Gastroesophageal sphincter (tissue), 4 donors: ENCODE results near the gene BNIP2. TPM values are rescaled to one million over a fixed set of nuclear protein-coding genes. Genes with fewer than 3 reads are reported as not detected.

Source experiments
- ATAC-seq: fragments of 150-250 bp; one replicate; pipeline ENCODE4 v1.9.1; 2016; ENCODE audit warnings: mild to moderate bottlenecking, moderate library complexity
- H3K27ac ChIP-seq, 4 donors: fragments of 200-600 bp; sonication (generic) in 3 of 4; 1 replicate in 3 of 4; 2 replicates in 1 of 4; pipeline ENCODE4 v1.5.1; 2016 to 2019
- H3K27me3 ChIP-seq: fragments of 200-600 bp; sonication (generic); one replicate; pipeline ENCODE4 v1.5.1; 2019
- H3K36me3 ChIP-seq, 2 donors: fragments of 200-600 bp; sonication (generic); one replicate each; pipeline ENCODE4 v1.5.1; 2019; ENCODE audit warnings: control low read depth in 1 of 2
- H3K4me1 ChIP-seq, 3 donors: fragments of 200-600 bp; sonication (generic); 1 replicate in 2 of 3; 2 replicates in 1 of 3; pipeline ENCODE4 v1.5.1; 2016 to 2019; ENCODE audit warnings: control low read depth in 2 of 3
- H3K4me3 ChIP-seq, 2 donors: fragments of 200-600 bp; sonication (generic); one replicate each; pipeline ENCODE4 v1.5.1; 2019; ENCODE audit warnings: mild to moderate bottlenecking in 1 of 2, moderate library complexity in 1 of 2
- H3K9me3 ChIP-seq, 3 donors: fragments of 200-600 bp; sonication (generic); one replicate each; pipeline ENCODE4 v1.5.1; 2017 to 2019; ENCODE audit warnings: control low read depth in 2 of 3
- CTCF ChIP-seq, 4 experiments: fragments of 200-600 bp in 2 of 4; fragments of 450-650 bp in 2 of 4; sonication (generic) in 1 of 4; IDR thresholded peaks; one replicate each; pipeline ENCODE4 v1.5.1; 2017 to 2019; ENCODE audit warnings: antibody characterized with exemption in 4 of 4, mild to moderate bottlenecking in 2 of 4, moderate library complexity in 2 of 4
- EP300 ChIP-seq: sonication (generic); formaldehyde crosslinking; IDR thresholded peaks from one replicate; pipeline ENCODE4 v1.6.1; 2017; ENCODE audit warnings: antibody characterized with exemption, mild to moderate bottlenecking
- POLR2A ChIP-seq, 2 donors: fragments of 450-650 bp; IDR thresholded peaks; one replicate each; pipeline ENCODE4 v1.6.1; 2017; ENCODE audit warnings: antibody characterized with exemption in 2 of 2, mild to moderate bottlenecking in 2 of 2, moderate library complexity in 1 of 2
- POLR2AphosphoS5 ChIP-seq: sonication (generic); formaldehyde crosslinking; IDR thresholded peaks from one replicate; pipeline ENCODE4 v1.6.1; 2017; ENCODE audit warnings: antibody characterized with exemption
- WGBS, 2 donors: methylation state at CpG; one replicate each; pipeline ENCODE4 v1.1.5; 2018; ENCODE audit warnings: low coverage in 1 of 2; 5-methylcytosine and 5-hydroxymethylcytosine counted together
- total RNA-seq, 4 donors: library from RNA; depleted of rRNA; stranded (reverse); fragments of >200 nt; gene quantifications; one replicate each; pipeline ENCODE4 v1.1.0, GENCODE V29; 2016

The BNIP2 gene
- 100 to 1,000 TPM; 172 to 218 (median 190) TPM for total RNA-seq

- Histone ChIP-seq H3K36me3 (peaks cover 0 to 11% of the 10 kb centered on the region in 2 donors), H3K9me3 (no peaks in the 10 kb centered on the region), H3K27ac (peak within 1 kb of the TSS; percentile 93 to 99 (median 98)), H3K4me1 (peaks cover 5 to 57% (median 8%) of the 10 kb centered on the region in 3 donors), H3K4me3 (peak within 1 kb of the TSS; percentile 75 to 96), H3K27me3 (no peaks in the 10 kb centered on the region)
- ATAC-seq, result peak; percentile 98
- 0% methylated on average over 2 to 10 of the region's 78 CpGs for WGBS, 2 donors
- peak; percentile 94 for TF ChIP-seq POLR2AphosphoS5
- TF ChIP-seq CTCF (IDR thresholded peaks at IDR 0.05), result peak in 1 of 4 experiments; percentile 5
- TF ChIP-seq POLR2A (IDR thresholded peaks at IDR 0.05), result peak; percentile 92 to 95
- TF ChIP-seq EP300, result no peak
Observed at GRCh38 chr15:59688782-59689625, at the start of gene BNIP2. TSS of gene BNIP2 (minus strand) at chr15:59689320. CDS start at chr15:59682457, 6,863 bp downstream.

- no peak for ATAC-seq
- Histone ChIP-seq H3K9me3 (no peaks in the 10 kb centered on the region), H3K27ac (no peak overlapping the region), H3K4me3 (no peak overlapping the region), H3K27me3 (peaks cover 36% of the 10 kb centered on the region), H3K4me1 (no peaks in the 10 kb centered on the region), H3K36me3 (no peaks in the 10 kb centered on the region)
- TF ChIP-seq POLR2A (IDR thresholded peaks at IDR 0.05) (no peak), EP300 (no peak), POLR2AphosphoS5 (no peak), CTCF (IDR thresholded peaks at IDR 0.05) (no peak)
- WGBS, 2 donors, result 76 to 96% methylated on average over 3 to 4 of the region's 7 CpGs
Observed at GRCh38 chr15:59738676-59739075, 49.6 kb upstream of the BNIP2 start.

GRCh38 chr15:59736181-59736580 lies 47.1 kb upstream of the BNIP2 start:
- H3K9me3 ChIP-seq, result no peaks in the 10 kb centered on the region
- 65% methylated on average over 7 of the region's 7 CpGs; no CpG with 5 or more reads in 1 of the 2 donors for WGBS, 2 donors
- peaks cover 23% of the 10 kb centered on the region for H3K27me3 ChIP-seq
- no peak overlapping the region for H3K4me3 ChIP-seq
- H3K4me1 ChIP-seq, result no peaks in the 10 kb centered on the region
- TF ChIP-seq POLR2AphosphoS5 (no peak), POLR2A (IDR thresholded peaks at IDR 0.05) (no peak), CTCF (IDR thresholded peaks at IDR 0.05) (no peak), EP300 (no peak)
- no peaks in the 10 kb centered on the region for H3K36me3 ChIP-seq
- ATAC-seq, result no peak
- H3K27ac ChIP-seq, result no peak overlapping the region

- H3K27ac ChIP-seq, result no peak overlapping the region
- TF ChIP-seq EP300, result no peak
- TF ChIP-seq POLR2A (IDR thresholded peaks at IDR 0.05), result no peak
- no peak for TF ChIP-seq POLR2AphosphoS5
- TF ChIP-seq CTCF (IDR thresholded peaks at IDR 0.05), result no peak
- H3K27me3 ChIP-seq, result peaks cover 42% of the 10 kb centered on the region
- 12 to 31% methylated on average over 2 to 3 of the region's 3 CpGs for WGBS, 2 donors
- H3K4me1 ChIP-seq, result no peaks in the 10 kb centered on the region
- no peaks in the 10 kb centered on the region for H3K9me3 ChIP-seq
- no peak for ATAC-seq
- no peak overlapping the region for H3K4me3 ChIP-seq
- H3K36me3 ChIP-seq, result no peaks in the 10 kb centered on the region
Observed at GRCh38 chr15:59725151-59725486, 36.0 kb upstream of the BNIP2 start.
